GM12875 (cell line): ENCODE measurements around the gene TMEM243.

ENCODE experiments used
- H3K4me3 ChIP-seq: one replicate; pipeline ENCODE4 v1.5.1; 2011; ENCODE audit warnings: low read depth, low read length, control low read depth
- CTCF ChIP-seq: IDR thresholded peaks from 2 replicates; pipeline ENCODE4 v1.5.1; 2011; ENCODE audit warnings: low read depth, mild to moderate bottlenecking, control low read depth, inconsistent platforms, low read length, moderate library complexity, borderline replicate concordance; ENCODE audit not compliant: insufficient read depth

Gene TMEM243

GRCh38 chr7:87218796-87219544, 562 bp downstream of the TMEM243 start:
- TF ChIP-seq CTCF, result no peak
- peak overlapping the region; percentile 97 for H3K4me3 ChIP-seq

- peak overlapping the region; percentile 97 for H3K4me3 ChIP-seq
- TF ChIP-seq CTCF, result no peak
Measured at GRCh38 chr7:87217983-87218653, 1.4 kb downstream of the TMEM243 start.

DNA sequence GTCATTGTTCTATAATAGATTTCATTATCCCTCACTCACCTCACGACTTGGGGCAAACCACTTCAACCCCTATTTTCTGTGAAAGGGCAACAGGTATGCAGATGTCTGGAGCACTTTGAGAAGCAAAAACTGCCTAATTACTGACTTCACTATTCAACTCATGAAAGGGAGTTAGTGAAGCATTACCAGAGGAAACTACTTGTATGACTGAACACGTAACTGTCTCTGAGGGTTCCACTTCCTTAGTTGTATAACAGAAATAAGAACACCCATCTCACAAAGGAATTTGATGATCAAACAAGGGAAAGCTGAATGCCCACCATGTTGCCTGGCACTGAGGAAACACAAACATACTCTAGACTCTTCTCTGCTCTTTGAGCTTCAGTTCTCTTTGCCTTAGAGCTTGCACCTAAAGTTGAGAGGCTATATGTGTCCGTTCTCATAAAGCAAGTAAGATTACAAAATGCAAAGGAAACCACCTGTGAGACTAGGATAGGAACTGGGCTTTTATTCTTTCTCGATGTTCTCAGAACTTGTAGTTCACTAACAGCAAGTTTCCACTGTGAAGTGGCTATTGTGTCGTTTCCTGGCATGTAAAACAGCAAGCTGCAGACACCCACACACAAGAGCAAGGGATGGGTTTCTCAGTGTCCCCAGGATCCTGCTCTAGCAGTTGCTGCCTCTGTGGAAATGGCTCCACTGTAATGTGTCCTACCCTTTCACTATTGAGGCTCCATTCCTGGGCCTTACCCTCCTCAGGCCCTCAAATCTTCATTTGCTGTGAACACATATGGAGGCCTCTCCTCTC, 2.6 kb downstream of the TMEM243 start:
- no peak for TF ChIP-seq CTCF
- peak overlapping the region; percentile 43 for H3K4me3 ChIP-seq

- no peak for TF ChIP-seq CTCF
- H3K4me3 ChIP-seq, result no peak overlapping the region
Measured at GRCh38 chr7:87215046-87215445, 4.5 kb downstream of the TMEM243 start.

GRCh38 chr7:87213811-87214210, 5.7 kb downstream of the TMEM243 start:
- TF ChIP-seq CTCF, result no peak
- no peak overlapping the region for H3K4me3 ChIP-seq

DNA sequence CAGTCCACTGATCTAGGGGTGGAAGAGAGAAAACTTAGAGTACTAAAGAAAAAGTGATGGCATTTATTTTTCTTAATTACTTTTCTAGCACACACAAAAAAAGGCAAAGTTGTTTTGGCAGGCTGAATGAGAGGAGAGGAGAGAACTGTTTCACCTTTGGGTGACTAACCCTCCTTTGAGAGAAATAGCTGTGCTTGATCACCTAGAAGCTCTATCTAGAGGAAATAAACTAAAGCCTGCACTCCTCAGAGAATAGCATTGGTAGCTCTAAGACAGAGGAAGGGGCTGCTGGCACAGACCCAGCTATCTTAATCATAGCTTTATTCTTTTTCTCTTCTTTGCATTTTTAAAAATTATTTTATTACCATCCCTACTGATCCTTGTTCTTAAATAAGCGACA, 6.3 kb downstream of the TMEM243 start:
- H3K4me3 ChIP-seq, result no peak overlapping the region
- no peak for TF ChIP-seq CTCF
